LHCN-M2 (cell line): ENCODE data around the gene TFR2. TPM values are rescaled to one million over a fixed set of nuclear protein-coding genes. Genes with fewer than 3 reads are reported as not detected.
A peak's percentile ranks its signal among the peaks of the same experiment; 100 is the strongest.

Experiments
- DNase-seq: peaks from one replicate; pipeline ENCODE4 v3.0.0-alpha.2; 2012; ENCODE audit warnings: low read depth
- total RNA-seq: library from RNA; depleted of rRNA; stranded (reverse); fragments of >200 nt; gene quantifications from 2 replicates; pipeline ENCODE4 v1.2.3, GENCODE V29; 2014

Gene TFR2
- total RNA-seq, 1 experiment from 2014 or later = 1.3 TPM

DNA sequence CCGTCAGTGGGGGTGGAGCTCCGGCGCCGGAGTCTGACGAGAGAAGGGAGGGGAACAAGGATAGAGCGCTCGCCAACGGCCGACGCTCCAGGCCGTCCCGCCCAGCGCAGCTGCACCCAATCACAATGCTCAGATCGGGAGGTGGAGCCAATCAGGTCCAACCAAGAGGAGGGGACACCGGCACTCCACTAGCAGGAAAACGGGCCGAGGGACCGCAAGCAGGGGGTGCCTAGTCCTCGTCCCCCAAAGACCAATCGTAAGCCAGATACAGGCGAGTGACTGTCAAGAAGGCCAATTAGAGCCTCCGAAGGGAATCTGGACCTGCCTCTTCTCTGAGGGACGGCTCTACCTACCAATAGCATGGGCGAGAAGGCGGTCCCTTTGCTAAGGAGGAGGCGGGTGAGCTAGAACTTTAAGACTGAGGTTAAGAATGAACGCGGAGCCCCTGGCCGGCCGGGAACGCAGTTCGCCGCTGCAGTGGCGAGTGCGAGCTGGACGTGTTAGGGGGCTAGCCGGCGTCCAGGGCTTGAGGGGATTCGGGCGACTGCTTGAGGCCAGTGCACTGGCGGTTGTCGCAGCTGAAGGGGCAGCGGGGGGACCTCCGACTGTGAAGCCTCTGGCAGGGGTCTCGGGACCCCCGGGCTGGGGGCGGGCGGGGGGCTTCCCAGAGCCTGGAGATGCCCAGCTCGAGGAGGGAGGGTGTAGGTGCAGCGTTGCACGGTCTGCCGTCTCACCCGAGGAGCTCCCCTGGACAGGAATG, 54.9 kb downstream of the TFR2 start, which contains the start of gene FBXO24:
TSS of gene FBXO24 (plus strand) at position 63 of the 760 bp plus-strand sequence. CDS start at position 361, 298 bp downstream.
- DNase-seq = peak; percentile 100

DNA sequence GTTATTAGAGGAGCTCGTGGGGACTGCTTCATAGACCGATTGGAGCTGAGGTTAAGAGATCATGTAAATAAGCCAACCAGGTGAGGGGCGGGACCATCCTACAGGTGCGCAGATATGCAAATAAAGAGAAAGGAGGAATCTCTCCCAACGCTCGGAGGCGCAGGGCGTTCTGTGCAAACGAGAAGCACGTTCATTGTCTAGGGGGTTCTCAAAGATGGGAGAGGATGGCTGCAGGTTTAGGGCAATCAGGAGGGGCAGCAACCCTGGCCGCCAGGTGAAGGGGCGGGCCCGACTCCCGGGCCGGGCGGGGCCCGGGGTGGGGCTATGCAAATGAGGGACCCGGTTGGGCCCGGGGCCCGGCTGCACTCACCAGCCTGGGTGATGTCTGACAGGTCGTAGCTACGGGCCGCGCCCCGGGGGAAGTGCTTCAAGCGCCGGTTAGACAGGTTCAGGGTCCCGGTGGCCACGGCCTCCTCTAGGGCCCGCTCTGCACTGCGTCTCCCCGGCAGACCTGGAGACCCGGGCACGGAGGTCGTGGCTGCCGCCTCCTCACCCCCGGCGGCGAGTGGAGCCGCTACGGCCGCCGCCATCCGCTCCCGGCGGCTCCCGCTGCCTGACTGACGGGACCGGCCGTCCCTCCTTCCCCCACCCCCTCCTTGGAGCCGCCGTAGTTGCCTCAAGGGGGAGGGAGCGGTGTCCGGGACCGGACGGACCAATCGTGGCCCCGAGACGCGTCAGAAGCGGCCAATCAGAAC, 55.7 kb downstream of the TFR2 start, which contains the start of gene LRCH4:
TSS of gene LRCH4 (minus strand) at position 619 of the 755 bp plus-strand sequence. CDS start at position 590, 29 bp downstream.
- no peak for DNase-seq

DNA sequence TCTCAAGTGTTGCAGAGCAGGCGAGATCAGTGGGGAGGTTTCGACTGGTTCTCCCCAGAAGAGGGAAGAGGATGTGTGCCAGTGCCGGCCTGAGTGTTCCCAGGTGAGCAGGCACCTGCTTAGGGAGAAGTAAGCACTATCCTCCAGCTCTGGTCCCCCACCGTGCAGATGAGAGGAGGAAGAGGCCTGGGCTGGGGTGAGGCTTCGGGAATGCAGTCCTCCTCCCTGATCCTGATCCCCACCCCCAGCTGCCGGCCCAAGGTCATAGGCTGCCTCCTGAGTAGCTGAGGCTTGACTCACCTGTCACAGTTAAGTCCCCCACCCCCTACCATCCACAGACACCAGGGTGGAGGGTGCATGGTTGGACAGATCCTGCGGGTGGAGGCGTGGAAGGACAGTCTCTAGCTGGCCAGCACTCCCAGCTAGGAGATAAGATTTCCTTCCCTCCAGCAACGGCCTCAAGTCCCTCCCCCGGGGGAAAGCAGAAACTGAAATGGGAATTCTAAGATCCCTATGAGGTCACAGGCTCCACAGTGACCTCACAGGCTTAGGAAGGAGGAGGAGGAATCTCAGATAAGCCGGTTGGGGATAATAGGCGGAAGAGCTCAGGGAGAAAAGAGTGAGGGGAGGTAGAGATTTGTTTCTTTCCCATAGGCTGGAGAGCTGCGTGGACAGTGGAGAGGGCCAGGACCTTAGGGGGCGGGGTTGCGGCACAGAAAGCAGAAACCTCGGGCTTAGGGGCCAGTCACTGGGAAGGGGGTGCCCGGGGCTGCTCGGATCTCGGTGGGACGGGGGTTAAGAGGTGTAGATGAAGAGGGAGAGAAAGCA, 56.5 kb downstream of the TFR2 start:
- DNase-seq = peak; percentile 90

DNA sequence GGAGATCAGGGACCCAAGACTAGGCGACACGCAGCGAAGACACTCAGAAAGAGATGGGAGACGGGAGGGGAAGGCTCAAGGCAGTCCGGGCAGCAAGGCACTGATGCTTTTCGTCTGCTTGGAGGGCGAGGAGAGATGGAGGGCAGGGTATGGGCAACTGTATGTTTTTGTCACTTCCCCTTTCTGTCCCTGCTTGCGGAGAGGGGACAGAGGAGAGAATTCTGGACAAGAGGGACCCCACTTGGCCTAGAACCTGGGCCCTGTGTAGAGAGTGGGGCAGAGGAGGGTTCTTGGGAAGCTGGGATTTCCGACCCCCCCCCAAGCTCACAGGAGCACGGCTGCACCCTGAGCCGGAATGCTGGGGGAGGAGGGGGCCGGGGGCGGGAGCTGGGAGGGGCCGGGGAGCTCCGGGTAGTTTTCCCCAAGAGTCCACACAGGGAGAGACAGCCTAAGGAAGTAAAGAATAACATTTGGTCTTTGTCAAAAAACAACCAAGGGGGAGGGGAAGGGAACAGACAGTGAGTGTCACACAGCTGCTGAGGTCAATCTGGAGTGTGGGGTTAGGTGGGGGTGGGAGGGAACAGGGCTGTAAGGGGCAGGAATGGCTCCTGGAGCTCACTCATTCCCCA, 57.2 kb downstream of the TFR2 start:
- DNase-seq = peak; percentile 92

DNA sequence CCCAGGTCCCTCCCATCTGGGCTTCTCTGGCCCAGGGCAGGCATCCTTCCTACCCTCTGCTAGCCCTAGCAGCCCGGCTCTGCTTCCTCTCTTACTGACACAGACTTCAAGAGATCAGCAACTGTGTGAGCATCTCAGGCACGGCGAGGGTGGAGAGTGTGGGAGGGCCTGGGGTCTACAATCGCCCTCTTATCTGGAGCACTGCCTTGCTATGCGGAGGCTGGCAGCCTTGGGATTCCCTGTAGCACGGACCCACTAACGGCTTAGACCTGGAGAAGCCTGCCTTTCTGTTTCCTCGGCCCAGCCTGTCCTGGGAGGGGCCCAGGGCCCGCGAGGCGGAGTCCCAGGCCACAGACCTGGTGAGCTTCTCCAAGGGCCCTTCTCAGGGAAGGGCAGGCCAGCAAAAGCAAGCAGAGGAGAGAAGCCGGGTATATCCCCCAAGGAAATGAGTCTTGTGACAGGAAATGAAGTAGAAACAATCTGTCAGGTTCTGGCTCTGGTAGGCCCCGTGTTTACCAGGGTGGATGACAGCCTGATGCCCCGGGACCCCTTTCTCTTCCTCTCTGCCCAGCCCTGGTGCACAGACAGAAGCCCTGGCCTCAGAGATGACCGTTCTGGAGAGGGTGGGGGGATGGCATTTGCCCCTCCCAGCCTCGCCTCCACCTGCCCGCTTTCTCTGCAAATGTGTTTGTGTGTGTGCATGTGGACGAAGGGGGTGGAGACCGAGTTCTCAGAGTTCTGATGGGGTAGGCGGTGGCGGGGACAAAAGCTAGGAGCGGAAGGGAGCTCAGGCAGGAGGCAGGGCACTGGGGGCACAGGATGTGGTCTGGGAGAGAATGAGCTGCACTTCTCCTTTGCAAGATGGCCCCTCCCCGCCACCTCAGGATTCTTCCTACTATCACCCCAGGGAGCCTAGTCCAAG, 58.0 kb downstream of the TFR2 start:
- no peak for DNase-seq

DNA sequence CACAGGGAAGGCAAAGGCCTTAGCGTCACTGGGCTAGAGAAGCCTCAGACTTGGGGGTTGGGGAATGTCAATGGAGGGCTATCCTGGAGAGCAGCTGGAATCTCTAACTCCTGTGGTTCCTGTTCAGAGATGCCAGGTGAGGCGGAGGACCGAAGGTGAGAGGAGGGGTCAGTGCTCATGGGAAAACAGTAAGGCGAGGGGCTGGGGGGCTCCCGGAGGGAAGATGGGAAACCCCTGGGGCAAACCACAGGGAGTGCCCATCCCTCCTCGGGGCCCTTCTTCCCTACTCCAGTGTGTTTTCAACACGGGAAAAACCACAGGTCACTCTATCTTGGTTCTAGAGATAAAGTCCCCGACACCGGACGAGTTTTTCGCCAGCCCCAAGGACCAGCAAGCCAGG, 58.7 kb downstream of the TFR2 start:
- DNase-seq = no peak

DNA sequence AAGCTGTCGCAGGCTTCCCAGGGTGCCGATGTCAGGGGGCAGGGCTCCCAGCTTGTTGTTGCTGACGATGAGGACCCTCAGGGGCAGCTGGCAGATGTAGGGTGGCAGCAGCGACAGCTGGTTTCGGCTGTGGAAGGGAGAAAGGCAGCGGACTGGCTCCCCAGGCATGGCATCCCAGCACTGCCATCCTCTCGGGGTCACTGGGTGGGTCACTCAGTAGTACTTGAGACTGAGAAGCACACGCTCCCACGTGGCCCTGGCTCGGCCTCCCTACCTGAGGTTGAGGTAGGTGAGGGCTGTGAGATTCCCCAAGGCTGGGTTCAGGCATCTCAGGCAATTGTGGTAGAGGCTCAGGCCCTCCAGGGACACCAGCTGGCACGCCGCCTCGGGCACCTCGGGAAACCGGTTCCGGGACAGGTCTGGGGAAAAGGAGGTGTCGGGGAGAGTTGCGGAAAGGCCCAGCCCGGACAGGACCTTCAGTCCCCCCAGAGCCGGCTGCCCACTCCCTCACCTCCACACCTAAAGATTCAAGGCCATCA, 59.2 kb downstream of the TFR2 start:
- no peak for DNase-seq

DNA sequence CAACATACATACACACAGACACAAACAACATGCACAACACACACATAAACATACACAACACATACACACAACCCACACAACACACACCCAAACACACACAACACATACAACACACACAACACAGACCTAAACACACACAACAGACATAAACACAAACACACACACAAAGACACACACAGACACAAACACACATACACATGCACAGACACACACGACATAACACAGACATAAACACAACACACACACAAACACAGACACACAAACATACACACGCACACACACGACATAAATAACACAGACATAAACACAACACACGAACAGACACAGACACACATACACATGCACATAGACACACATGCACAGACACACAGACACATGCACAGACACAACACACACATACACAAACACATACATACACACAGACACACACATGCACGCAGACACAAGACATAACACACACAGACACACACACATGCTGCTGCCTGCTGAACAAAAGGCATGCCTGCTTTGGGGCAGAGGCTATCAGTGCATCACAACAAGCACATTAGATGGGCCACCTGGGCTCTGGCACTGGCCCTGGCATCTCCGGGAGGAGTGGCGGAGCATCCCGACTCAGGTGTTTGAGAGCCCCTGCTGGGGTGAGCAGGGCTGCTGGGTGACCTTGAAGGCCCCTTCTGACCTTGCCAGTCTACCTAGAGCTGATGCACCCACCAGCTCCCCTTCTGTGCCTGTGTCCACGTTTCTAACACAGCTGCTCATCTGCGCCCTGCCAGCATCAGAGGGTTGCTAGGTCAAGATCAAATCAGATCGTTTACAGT, 60.7 kb downstream of the TFR2 start:
- no peak for DNase-seq

DNA sequence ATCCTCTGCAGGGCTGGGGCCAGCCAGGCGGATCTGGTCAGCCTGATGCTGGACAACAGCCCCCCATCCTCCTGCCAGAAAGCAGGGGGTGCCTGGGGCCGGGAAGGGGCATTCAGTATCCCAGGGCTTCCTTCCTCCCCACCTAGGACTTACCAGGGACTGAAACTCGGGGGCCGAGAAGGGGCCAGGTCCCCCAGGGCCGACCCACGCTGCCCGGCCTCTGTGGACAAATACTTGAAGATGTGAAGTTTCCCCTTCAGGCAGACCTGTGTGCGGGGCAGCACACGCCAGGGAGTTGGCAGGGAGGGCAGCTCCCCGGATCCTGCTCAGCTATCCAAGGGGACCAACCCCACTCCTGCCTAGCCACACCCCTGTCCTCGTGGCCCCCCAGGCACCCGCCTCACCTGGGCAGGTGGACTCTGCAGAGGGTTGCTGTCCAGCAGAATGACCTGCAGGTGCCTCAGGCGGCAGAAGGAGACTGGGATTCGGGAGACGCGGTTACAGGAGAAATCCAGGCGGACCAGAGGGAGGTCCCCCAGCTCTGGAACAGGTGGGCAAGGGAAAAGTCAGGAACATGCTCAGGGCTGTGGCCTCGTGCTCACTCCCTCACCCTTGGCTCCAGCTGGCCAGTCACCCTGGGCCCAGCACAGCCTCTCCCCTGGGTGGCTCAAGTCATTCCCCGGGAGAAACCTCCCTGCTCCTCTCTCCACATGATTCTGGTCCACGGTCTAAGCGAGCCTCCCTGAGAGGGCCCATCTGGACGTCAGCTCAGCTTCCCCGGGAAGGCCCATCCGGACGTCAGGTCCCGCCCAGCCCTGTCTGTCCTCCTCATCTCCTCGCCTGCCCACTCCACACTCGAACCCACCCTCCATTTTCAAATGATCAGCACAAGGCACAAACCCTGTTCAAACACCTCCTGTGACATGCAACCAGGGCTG, 62.8 kb downstream of the TFR2 start:
- DNase-seq = no peak

DNA sequence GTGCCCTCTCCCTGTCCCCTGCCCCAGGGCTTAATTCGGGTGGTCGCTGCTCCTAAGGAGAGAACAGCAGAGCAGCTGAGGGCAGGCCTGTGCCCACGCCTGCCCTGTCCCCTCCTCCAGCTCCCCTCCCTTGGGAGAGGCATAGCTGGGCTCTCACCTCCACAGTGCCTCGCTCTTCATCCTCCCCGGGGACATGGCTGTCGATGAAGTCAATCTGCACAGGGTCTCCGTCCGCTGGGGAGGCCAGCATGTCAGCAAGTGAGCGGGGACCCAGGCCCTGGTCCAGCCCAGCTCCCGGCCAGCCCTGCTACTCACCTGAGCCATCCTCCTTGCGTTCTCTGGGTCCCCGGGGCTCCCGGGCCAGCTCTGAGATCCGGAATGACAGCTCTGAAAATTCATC, 63.8 kb downstream of the TFR2 start:
- no peak for DNase-seq

DNA sequence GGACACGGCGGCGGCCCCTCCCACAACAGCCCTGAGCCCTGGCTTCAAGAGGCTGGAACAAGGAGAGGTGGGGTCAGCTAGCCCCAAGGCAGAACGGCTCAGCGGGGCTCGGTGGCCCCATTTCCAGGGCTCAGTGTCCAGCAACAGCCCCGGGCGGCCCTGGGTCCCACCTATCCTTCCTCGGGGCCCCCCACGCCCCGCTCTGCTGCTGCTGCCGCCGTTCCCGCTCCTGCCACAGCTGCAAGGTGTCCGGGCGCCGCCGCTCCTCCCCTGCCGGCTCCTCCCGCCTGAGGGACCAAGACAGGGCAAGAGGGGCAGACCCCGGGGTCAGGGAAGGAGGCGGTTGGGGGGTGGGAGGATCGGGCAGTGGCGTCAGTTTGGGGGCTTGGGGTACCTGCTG, 64.2 kb downstream of the TFR2 start:
- no peak for DNase-seq

DNA sequence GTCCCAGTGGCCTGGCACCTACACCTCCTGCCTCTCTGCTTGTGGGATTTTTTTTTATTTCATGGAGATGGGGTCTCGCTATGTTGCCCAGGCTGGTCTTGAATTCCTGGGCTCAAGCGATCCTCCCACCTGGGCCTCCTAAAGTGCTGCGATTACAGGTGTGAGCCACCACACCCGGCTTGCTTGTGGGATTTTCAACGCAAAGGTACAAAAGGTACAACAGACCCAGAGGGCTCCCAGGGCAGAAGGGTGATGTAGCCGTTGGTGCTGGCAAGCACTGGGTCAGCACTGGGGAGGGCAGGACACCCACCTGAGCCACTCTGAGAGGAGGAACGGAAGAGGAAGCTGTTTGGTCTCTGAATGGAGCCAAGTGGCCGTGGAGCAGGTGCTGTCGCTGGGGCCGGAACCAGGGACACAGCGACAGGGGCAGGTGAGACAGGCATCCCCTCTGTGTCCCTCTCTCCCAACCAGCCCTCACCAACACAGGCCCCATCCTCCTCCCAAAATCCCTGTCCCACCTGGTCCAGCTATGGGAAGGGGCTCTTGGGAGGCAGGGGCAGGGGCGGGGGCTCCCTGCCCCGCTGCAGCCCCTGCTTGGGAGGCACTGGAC, 64.9 kb downstream of the TFR2 start:
- no peak for DNase-seq

DNA sequence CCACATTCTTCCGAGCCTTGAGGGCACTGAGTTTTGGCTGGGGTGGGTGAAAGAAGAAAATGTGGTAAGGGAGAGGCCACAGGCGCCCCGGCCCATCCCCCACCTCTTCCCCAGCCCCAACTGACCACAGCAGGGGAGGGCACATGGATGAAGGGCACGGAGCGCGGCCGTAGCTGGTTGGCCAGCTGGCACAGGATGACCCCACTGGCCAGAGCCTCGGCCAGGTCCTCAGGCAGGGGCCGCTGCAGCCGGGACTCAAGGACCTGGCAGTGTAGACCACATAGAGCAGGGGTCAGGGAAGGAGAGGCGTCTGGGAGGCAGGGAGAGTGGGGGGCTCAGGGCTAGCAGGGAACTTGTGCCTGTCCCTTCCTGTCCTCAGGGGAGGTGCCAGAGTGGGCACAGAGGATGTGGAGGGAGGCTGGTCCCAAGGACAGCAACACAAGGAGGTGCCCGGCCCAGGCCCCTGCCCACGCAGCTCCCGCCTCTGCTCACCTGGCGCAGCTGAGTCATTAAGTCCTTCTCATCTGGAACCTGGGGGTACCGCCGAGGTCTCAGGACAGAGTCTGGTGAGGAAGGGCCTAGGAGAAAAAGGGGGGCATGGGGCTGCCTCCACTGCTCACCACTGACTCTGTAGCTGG, 65.5 kb downstream of the TFR2 start:
- no peak for DNase-seq

DNA sequence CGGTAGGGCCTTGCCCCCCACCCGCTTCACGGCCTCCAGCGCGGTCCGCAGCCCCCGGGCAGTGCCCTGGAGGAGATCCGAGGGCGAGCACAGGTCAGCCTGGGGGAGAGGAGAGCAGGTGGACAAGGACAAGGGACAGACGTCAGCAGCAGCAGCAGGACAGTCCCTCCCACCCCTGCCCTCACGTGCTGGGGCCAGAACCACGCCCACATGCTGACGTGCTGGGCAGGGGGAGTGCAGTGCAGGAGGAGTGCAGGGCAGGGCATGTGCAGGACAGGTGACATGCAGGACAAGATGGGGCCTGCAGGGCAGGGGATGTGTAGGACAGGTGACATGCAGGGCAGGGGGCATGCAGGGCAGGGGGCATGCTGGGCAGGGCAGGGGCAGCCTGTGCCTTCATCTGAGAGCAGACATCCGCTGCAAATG, 66.1 kb downstream of the TFR2 start:
- no peak for DNase-seq

DNA sequence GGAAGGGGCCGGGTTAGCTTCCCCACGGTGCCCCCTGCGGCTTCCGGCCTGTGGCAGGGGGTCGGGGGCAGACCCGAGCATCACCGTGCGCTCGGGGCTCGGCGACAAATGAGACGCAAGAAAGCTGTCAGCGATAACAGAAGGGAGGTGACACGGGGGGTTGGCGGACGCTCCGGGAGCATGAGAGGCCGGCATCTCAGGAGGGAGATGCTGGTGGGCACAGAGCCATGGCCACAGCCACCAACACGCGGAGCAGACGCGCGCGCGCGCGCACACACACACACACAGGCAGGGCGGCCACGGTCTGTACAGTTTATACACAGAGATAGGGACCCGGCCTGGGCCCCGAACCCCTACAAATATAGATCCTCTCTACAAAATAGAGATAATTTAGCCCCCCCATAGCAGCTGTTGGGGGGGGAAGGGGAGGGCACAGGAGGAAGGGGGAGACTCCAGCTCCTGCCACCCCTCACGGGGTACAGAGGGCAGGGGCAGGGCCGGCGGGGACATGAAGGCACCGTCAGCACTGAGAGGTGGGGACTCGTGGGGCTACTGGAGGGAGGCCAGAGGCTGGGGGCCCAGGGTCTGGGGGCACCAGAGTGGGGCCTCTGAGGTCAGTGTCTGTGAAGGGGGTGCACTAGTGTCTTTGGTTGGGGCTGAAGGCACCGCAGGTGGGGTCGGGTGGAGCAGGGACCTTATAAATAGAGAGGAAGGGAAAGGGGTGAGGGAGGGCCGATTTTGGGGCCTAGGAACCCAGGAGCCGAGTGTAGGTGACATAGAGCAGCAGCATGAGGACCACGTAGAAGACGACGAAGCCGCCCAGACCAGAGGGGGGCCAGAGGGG, 66.8 kb downstream of the TFR2 start:
- no peak for DNase-seq
